Endothelial cell of umbilical vein (primary cell): ENCODE results near the gene ZC3H18. TPM values are rescaled to one million over a fixed set of nuclear protein-coding genes. Genes with fewer than 3 reads are reported as not detected.
A peak's percentile ranks its signal among the peaks of the same experiment; 100 is the strongest.

Source experiments
- BruUV-seq: library from RNA; stranded (reverse); fragments of 400-500 nt; replicated peaks from 2 replicates; lab custom pipeline; 2021; lab: Mats Ljungman, UMichigan
- CTCF ChIA-PET: fragments of 300-600, 350-600 bp; sonication (Branson Sonifier 250); formaldehyde crosslinking; loops from one replicate; lab custom pipeline; 2021; ENCODE audit warnings: antibody characterized with exemption, inconsistent platforms; lab: Charles Lee
- POLR2A ChIA-PET: fragments of 300-600, 350-600 bp; sonication (Branson Sonifier 250); formaldehyde crosslinking; loops from one replicate; lab custom pipeline; 2021; ENCODE audit warnings: antibody characterized with exemption, inconsistent platforms; lab: Charles Lee
- DNase-seq: peaks from one replicate; pipeline ENCODE4 v3.0.0-alpha.2; 2011; ENCODE audit warnings: low read depth, low spot score
- FAIRE-seq: peaks from 2 replicates; lab custom pipeline; 2011; peaks lifted over from hg19 to GRCh38; lab: Jason Lieb, UNC
- H2AFZ ChIP-seq: 2 replicates; pipeline ENCODE4 v1.6.0; 2012; ENCODE audit warnings: low read depth, low read length, control low read depth, inconsistent platforms
- H3K27ac ChIP-seq: 2 replicates; pipeline ENCODE4 v1.5.1; 2011; ENCODE audit warnings: low read depth, mild to moderate bottlenecking, control low read depth, low read length, moderate library complexity; ENCODE audit not compliant: insufficient read depth
- H3K27me3 ChIP-seq, 2 experiments: 2 replicates each; pipeline versions ENCODE4 v1.6.0 to v1.6.1; 2011; ENCODE audit warnings: low read length in 2 of 2, mixed read lengths in 1 of 2; ENCODE audit not compliant: control insufficient read depth in 2 of 2, insufficient read depth in 2 of 2
- H3K36me3 ChIP-seq, 2 experiments: 2 replicates in 1 of 2; 3 replicates in 1 of 2; pipeline ENCODE4 v1.5.1; 2011; ENCODE audit warnings: low read length in 2 of 2, mild to moderate bottlenecking in 1 of 2, moderate library complexity in 1 of 2; ENCODE audit not compliant: control insufficient read depth in 2 of 2, insufficient read depth in 2 of 2; ENCODE audit errors: extremely low read depth in 1 of 2
- H3K4me1 ChIP-seq: 3 replicates; pipeline ENCODE4 v1.5.1; 2011; ENCODE audit warnings: mild to moderate bottlenecking, low read length; ENCODE audit not compliant: control insufficient read depth, insufficient read depth; ENCODE audit errors: extremely low read depth
- H3K4me2 ChIP-seq: 2 replicates; pipeline ENCODE4 v1.6.1; 2011; ENCODE audit warnings: low read length, control low read depth, mixed read lengths; ENCODE audit not compliant: insufficient read depth
- H3K4me3 ChIP-seq, 3 experiments: fragments of 200-600 bp in 1 of 3; sonication (generic), shearing (Covaris generic) in 1 of 3; replicated peaks in 1 of 3; 2 replicates each; pipeline ENCODE4 v1.5.1; 2011 to 2016; ENCODE audit warnings: control low read depth in 3 of 3, low read length in 3 of 3, mild to moderate bottlenecking in 2 of 3, inconsistent platforms in 1 of 3, low read depth in 1 of 3, moderate library complexity in 1 of 3; ENCODE audit not compliant: insufficient read depth in 1 of 3
- H3K79me2 ChIP-seq: 2 replicates; pipeline ENCODE4 v1.6.0; 2012; ENCODE audit warnings: low read length, inconsistent platforms; ENCODE audit not compliant: control insufficient read depth, insufficient read depth
- H3K9ac ChIP-seq: replicated peaks from 2 replicates; pipeline ENCODE3; 2011; ENCODE audit warnings: low read length, control low read depth; ENCODE audit not compliant: insufficient read depth; ENCODE audit errors: extremely low read depth
- H3K9me1 ChIP-seq: replicated peaks from 3 replicates; pipeline ENCODE4 v1.6.0; 2011; ENCODE audit warnings: mild to moderate bottlenecking, low read length; ENCODE audit not compliant: control insufficient read depth, insufficient read depth; ENCODE audit errors: extremely low read depth
- H3K9me3 ChIP-seq: replicated peaks from 2 replicates; pipeline ENCODE4 v1.5.1; 2012; ENCODE audit warnings: low read length, inconsistent platforms; ENCODE audit not compliant: control insufficient read depth, insufficient read depth
- H4K20me1 ChIP-seq: replicated peaks from 2 replicates; pipeline ENCODE3; 2011; ENCODE audit warnings: mild to moderate bottlenecking, low read length; ENCODE audit not compliant: control insufficient read depth, insufficient read depth; ENCODE audit errors: extremely low read depth
- JUN ChIP-seq: IDR thresholded peaks from 2 replicates; pipeline ENCODE4 v1.6.1; 2011; ENCODE audit warnings: borderline replicate concordance, low read depth; ENCODE audit not compliant: insufficient read length, insufficient read depth
- dilution Hi-C: fragments of 300-500 bp; cut with MboI; formaldehyde crosslinking; loops from one replicate; pipeline ENCODE4 v1.15.0; 2019; ENCODE audit warnings: low sequenced_read_pairs; ENCODE audit not compliant: extremely low pct_ligation_motif_present
- intact Hi-C: fragments of 100-400 bp; cut with micrococcal nuclease; formaldehyde crosslinking; loops from one replicate; pipeline ENCODE4 v1.10.0; 2022
- polyA plus RNA-seq, 4 experiments: library from polyadenylated mRNA; depleted of rRNA in 3 of 4; stranded (reverse) in 3 of 4; unstranded in 1 of 4; fragments of >200 nt; gene quantifications; 2 replicates each; pipeline versions ENCODE4 v1.2.1 to v1.2.3, GENCODE V29; 2011 to 2012; ENCODE audit warnings: missing spikeins in 1 of 4
- total RNA-seq: library from RNA; stranded (reverse); gene quantifications from 2 replicates; pipeline ENCODE4 v1.2.3, GENCODE V29; 2021
- TF ChIP-seq, protein P1 (sequence below): IDR thresholded peaks from 2 replicates; pipeline ENCODE4 v1.6.1; 2011; ENCODE audit not compliant: insufficient read depth, insufficient read length

The ZC3H18 gene
- total and polyA plus RNA-seq, 2 donors (not counting 3 experiments of a cell fraction or from before 2014, with no cell fraction given): 12.1 to 52.8 TPM

DNA sequence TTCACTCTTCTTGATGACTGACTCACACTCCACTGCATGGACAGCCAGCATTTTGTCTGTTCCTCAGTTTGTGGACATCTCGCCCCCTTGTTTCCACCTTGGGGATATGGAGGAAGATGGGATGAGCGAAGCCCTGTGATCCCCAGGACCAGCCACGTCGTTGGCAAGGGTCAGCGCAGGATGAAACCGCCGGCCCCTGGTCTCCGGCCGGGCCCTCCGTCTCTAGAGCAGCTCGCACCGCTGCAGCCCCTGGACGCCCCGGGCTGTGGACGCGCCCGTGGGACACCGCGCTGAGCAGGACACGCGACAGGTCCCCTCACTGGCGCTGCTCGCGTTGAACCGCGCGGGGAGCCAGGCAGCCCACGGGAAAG, 604 bp upstream of the ZC3H18 start:
- Histone ChIP-seq H3K9me1 (no peaks in the 10 kb centered on the region), H3K27me3 (no peaks in the 10 kb centered on the region), H3K27ac (peak overlapping the region; percentile 15), H3K79me2 (peaks cover 36% of the 10 kb centered on the region), H3K9me3 (no peaks in the 10 kb centered on the region), H3K9ac (peak overlapping the region; percentile 50), H4K20me1 (no peaks in the 10 kb centered on the region), H3K36me3 (peaks cover 3 to 4% of the 10 kb centered on the region in 2 experiments), H3K4me2 (peak overlapping the region; percentile 68), H3K4me3 (peak overlapping the region; percentile 25 to 67 (median 53)), H3K4me1 (peaks cover 14% of the 10 kb centered on the region), H2AFZ (peak overlapping the region; percentile 86)
- ChIA-PET CTCF (interaction anchor here (1.0 to 1.5 kb wide), 5 partner anchors 9 to 648 kb away, joined by 3 to 13 read pairs (median 4); partner anchors contain the start of gene ZNF778), POLR2A (interaction anchor here (0.9 kb wide), 1 partner anchor 9 kb away, joined by 4 read pairs; no protein-coding TSS in a partner anchor)
- TSS peak; percentile 86 for BruUV-seq
- DNase-seq (no peak), FAIRE-seq (no peak)
- dilution Hi-C loops: no loop called here
- TF ChIP-seq, protein P1, sequence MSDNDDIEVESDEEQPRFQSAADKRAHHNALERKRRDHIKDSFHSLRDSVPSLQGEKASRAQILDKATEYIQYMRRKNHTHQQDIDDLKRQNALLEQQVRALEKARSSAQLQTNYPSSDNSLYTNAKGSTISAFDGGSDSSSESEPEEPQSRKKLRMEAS: no peak
- no peak for TF ChIP-seq JUN
- intact Hi-C loops: loop anchor here (10.0 kb wide), 1 partner anchor 615 kb away; the partner anchor contains the start of gene BANP

DNA sequence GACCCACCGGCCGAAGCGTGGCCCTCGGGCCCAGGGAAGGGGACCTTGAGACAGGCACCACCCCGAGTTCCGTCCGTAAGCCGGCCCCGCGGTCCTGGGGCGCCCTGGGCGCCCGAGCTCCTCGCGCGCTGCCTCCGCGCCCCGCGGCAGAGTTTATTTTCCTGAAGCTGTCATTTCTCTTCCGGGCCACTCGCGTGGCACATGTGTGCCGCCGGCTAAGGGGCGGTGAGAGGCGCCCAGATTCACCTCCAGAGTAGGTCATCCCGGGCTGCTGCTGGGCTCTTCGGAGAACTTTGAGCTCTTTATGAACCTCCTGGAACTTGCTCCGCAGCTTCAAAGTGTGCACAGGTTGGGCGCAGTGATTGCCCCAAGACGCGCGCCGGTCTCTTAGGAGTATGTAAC, 489 bp downstream of the ZC3H18 start:
- H4K20me1 ChIP-seq: no peaks in the 10 kb centered on the region
- ChIA-PET CTCF (interaction anchor here (0.6 to 1.5 kb wide), 10 partner anchors 10 to 647 kb away, joined by 3 to 13 read pairs (median 4); partner anchors contain the start of gene ZNF778), POLR2A (interaction anchor here (0.9 kb wide), 1 partner anchor 10 kb away, joined by 4 read pairs; no protein-coding TSS in a partner anchor)
- FAIRE-seq: no peak
- peaks cover 3 to 4% of the 10 kb centered on the region in 2 experiments for H3K36me3 ChIP-seq
- DNase-seq: peak; percentile 34
- intact Hi-C loops (loop anchor here (5.0 kb wide), 1 partner anchor 118 kb away; the partner anchor contains the start of gene ZFPM1), dilution Hi-C loops (no loop called here)
- no peaks in the 10 kb centered on the region for H3K27me3 ChIP-seq
- H3K4me1 ChIP-seq: peaks cover 14% of the 10 kb centered on the region
- H2AFZ ChIP-seq: peak overlapping the region; percentile 74
- no TSS peak for BruUV-seq
- H3K9me1 ChIP-seq: no peaks in the 10 kb centered on the region
- TF ChIP-seq JUN: no peak
- H3K9ac ChIP-seq: peak overlapping the region; percentile 80
- H3K9me3 ChIP-seq: no peaks in the 10 kb centered on the region
- peaks cover 41% of the 10 kb centered on the region for H3K79me2 ChIP-seq
- peak overlapping the region; percentile 71 to 89 (median 73) for H3K4me3 ChIP-seq
- H3K4me2 ChIP-seq: peak overlapping the region; percentile 58
- peak overlapping the region; percentile 44 for H3K27ac ChIP-seq
